ENCODE measurements around the gene GJA1. TPM values are rescaled to one million over a fixed set of nuclear protein-coding genes. Genes with fewer than 3 reads are reported as not detected.
A peak's percentile ranks its signal among the peaks of the same experiment; 100 is the strongest.

GJA1 gene
- polyA plus RNA-seq, 1 donor from 2014 or later, result 3.5 TPM

- no peaks in the 10 kb centered on the region for H4K20me1 ChIP-seq (ENCODE audit: insufficient read depth)
- peak overlapping the region; percentile 8 for H3K9ac ChIP-seq (ENCODE audit: low read length)
- no peak for TF ChIP-seq MXI1 (conservative IDR thresholded peaks at IDR 0.05; ENCODE audit: poor library complexity, severe bottlenecking)
- no peak for TF ChIP-seq POLR2AphosphoS5 (IDR thresholded peaks at IDR 0.05)
- no peak for TF ChIP-seq CTCF (IDR thresholded peaks at IDR 0.05; ENCODE audit: poor library complexity, severe bottlenecking)
- no peak for TF ChIP-seq REST (IDR thresholded peaks at IDR 0.05; ENCODE audit: borderline replicate concordance)
- TF ChIP-seq SMC3 (conservative IDR thresholded peaks at IDR 0.05; ENCODE audit: poor library complexity), result no peak
- TF ChIP-seq TAF1 (IDR thresholded peaks at IDR 0.05; ENCODE audit: low read depth), result no peak
- TF ChIP-seq EP300 (conservative IDR thresholded peaks at IDR 0.05; ENCODE audit: poor library complexity, severe bottlenecking), result no peak
- TF ChIP-seq EZH2 (IDR thresholded peaks at IDR 0.05; ENCODE audit: borderline replicate concordance, insufficient read depth, low read length, poor library complexity, severe bottlenecking), result no peak
- TF ChIP-seq RAD21 (conservative IDR thresholded peaks at IDR 0.05), result no peak
- H2AFZ ChIP-seq (ENCODE audit: low read depth, low read length), result no peak overlapping the region
- H3K4me2 ChIP-seq (ENCODE audit: low read length), result peak overlapping the region; percentile 46
- H3K9me2 ChIP-seq (ENCODE audit: insufficient read depth, low read length), result no peaks in the 10 kb centered on the region
- no peaks in the 10 kb centered on the region for H3K9me3 ChIP-seq (ENCODE audit: low read length)
- peak overlapping the region; percentile 63 for H3K4me3 ChIP-seq (ENCODE audit: low read length)
- H3K27me3 ChIP-seq (ENCODE audit: insufficient read depth, low read depth, low read length), result peaks cover 22% of the 10 kb centered on the region
- H3K27ac ChIP-seq (ENCODE audit: low read length), result no peak overlapping the region
- no peaks in the 10 kb centered on the region for H3K79me2 ChIP-seq (replicated peaks; ENCODE audit: insufficient read depth, low read length)
- peaks cover 4% of the 10 kb centered on the region for H3F3A ChIP-seq (ENCODE audit: insufficient read depth, low read length, poor library complexity, severe bottlenecking)
- no peaks in the 10 kb centered on the region for H3K36me3 ChIP-seq (ENCODE audit: insufficient read depth, low read length)
Observed at GRCh38 chr6:121436960-121437850, 1.8 kb downstream of the GJA1 start.

GRCh38 chr6:121437851-121438651 is 2.6 kb downstream of the GJA1 start:
- no peak overlapping the region for H2AFZ ChIP-seq (ENCODE audit: low read depth, low read length)

More at GRCh38 chr6:121437851-121438651, 2.6 kb downstream of the GJA1 start:
- Histone ChIP-seq H3F3A (ENCODE audit: insufficient read depth, low read length, poor library complexity, severe bottlenecking) (peaks cover 4% of the 10 kb centered on the region), H3K27me3 (ENCODE audit: insufficient read depth, low read depth, low read length) (peaks cover 22% of the 10 kb centered on the region), H3K4me2 (ENCODE audit: low read length) (peak overlapping the region; percentile 46), H3K9me3 (ENCODE audit: low read length) (no peaks in the 10 kb centered on the region), H3K79me2 (replicated peaks; ENCODE audit: insufficient read depth, low read length) (no peaks in the 10 kb centered on the region), H4K20me1 (ENCODE audit: insufficient read depth) (no peaks in the 10 kb centered on the region), H3K4me3 (ENCODE audit: low read length) (peak overlapping the region; percentile 63), H3K36me3 (ENCODE audit: insufficient read depth, low read length) (no peaks in the 10 kb centered on the region), H3K27ac (ENCODE audit: low read length) (no peak overlapping the region), H3K9ac (ENCODE audit: low read length) (peak overlapping the region; percentile 8), H3K9me2 (ENCODE audit: insufficient read depth, low read length) (no peaks in the 10 kb centered on the region)
- TF ChIP-seq EZH2 (IDR thresholded peaks at IDR 0.05; ENCODE audit: borderline replicate concordance, insufficient read depth, low read length, poor library complexity, severe bottlenecking) (no peak), CTCF (IDR thresholded peaks at IDR 0.05; ENCODE audit: poor library complexity, severe bottlenecking) (no peak), SMC3 (conservative IDR thresholded peaks at IDR 0.05; ENCODE audit: poor library complexity) (no peak), REST (IDR thresholded peaks at IDR 0.05; ENCODE audit: borderline replicate concordance) (no peak), POLR2AphosphoS5 (IDR thresholded peaks at IDR 0.05) (no peak), RAD21 (conservative IDR thresholded peaks at IDR 0.05) (no peak)
